Vagina (tissue), 2 donors: Measurements from ENCODE around the gene CCDC92.

Source experiments
- POLR2A ChIP-seq, 2 donors: fragments of 450-650 bp; IDR thresholded peaks; one replicate each; pipeline ENCODE4 v1.6.1; 2017; ENCODE audit warnings: antibody characterized with exemption in 2 of 2, mild to moderate bottlenecking in 2 of 2, moderate library complexity in 2 of 2
- POLR2AphosphoS5 ChIP-seq, 2 donors: sonication (generic); formaldehyde crosslinking; IDR thresholded peaks; one replicate each; pipeline ENCODE4 v1.9.0; 2017; ENCODE audit warnings: antibody characterized with exemption in 2 of 2, mild to moderate bottlenecking in 2 of 2, low read depth in 1 of 2; ENCODE audit not compliant: insufficient read depth in 1 of 2
- TF ChIP-seq, protein P1 (sequence below), 3 experiments: fragments of 450-650 bp in 2 of 3; fragments of 200-600 bp in 1 of 3; sonication (generic) in 1 of 3; IDR thresholded peaks; one replicate each; pipeline ENCODE4 v1.5.1; 2017 to 2019; ENCODE audit warnings: antibody characterized with exemption in 3 of 3, mild to moderate bottlenecking in 2 of 3, moderate library complexity in 2 of 3

DNA sequence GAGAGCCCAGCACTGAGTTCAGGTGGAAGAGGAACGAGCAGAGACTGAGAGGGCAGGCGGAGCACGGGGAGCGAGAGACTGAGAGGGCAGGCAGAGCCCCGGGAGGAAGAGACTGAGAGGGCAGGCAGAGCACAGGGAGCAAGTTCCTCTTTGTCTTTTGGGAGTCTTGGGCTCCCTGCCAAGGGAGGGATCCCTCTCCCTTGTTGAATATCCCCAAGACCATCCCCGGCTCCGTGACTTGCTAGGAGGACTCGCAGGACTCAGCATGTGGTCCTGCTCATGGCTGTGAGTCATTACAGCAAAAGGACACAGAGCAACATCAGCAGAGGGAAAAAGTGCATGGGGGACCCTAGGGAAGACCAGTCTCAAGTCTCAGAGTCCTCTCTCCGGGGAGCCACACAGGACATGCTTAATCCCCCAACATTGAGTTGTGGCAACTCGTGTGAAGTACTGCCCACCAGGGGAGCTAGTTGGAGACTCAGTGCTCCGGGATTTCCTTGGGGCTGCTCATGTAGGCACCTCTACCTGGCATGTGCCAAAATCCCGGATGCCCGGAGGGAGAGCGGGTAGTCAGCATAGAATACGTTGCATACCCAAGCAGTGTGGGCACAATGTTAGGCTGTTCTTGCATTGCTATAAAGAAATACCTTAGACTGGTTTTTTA lies 81.0 kb downstream of the CCDC92 start:
- TF ChIP-seq, protein P1, sequence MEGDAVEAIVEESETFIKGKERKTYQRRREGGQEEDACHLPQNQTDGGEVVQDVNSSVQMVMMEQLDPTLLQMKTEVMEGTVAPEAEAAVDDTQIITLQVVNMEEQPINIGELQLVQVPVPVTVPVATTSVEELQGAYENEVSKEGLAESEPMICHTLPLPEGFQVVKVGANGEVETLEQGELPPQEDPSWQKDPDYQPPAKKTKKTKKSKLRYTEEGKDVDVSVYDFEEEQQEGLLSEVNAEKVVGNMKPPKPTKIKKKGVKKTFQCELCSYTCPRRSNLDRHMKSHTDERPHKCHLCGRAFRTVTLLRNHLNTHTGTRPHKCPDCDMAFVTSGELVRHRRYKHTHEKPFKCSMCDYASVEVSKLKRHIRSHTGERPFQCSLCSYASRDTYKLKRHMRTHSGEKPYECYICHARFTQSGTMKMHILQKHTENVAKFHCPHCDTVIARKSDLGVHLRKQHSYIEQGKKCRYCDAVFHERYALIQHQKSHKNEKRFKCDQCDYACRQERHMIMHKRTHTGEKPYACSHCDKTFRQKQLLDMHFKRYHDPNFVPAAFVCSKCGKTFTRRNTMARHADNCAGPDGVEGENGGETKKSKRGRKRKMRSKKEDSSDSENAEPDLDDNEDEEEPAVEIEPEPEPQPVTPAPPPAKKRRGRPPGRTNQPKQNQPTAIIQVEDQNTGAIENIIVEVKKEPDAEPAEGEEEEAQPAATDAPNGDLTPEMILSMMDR (IDR thresholded peaks at IDR 0.05) = no peak
- no peak for TF ChIP-seq POLR2AphosphoS5 (IDR thresholded peaks at IDR 0.05; ENCODE audit: insufficient read depth in 1 of 2, low read depth in 1 of 2)
- TF ChIP-seq POLR2A (IDR thresholded peaks at IDR 0.05) = no peak
